Fibroblast of skin of right biceps (primary cell): Measurements from ENCODE around the gene POLR2J3.
"Not testable (repeated sequence)": the region's sequence is repeated elsewhere in the genome, so short reads cannot be mapped to it uniquely, and the experiment has no call there.

Source experiments
- DNase-seq: peaks from one replicate; pipeline ENCODE4 v3.0.0-alpha.2; 2013

POLR2J3 gene

GRCh38 chr7:102581722-102582121, 9.3 kb upstream of the POLR2J3 start:
- DNase-seq, result not testable (repeated sequence)

DNA sequence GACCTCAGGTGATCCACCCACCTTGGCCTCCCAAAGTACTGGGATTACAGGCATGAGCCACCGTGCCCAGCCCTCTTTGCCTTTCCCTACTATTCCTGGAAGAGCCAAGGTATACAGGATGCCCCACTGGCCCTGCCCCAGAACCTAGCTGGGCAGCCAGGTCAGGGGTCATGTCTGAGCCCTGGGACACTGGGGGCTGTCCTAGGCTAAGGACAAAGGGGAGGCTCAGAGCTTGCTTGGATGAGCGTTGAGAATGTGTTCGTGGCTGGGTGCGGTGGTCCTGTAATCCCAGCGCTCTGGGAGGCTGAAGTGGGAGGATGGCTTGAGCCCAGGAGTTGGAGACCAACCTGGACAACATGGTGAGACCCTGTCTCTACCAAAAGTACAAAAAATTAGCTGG, 6.1 kb upstream of the POLR2J3 start:
- not testable (repeated sequence) for DNase-seq

- DNase-seq, result not testable (repeated sequence)
Measured at GRCh38 chr7:102577315-102578240, 5.2 kb upstream of the POLR2J3 start.

- not testable (repeated sequence) for DNase-seq
Measured at GRCh38 chr7:102576363-102576762, 4.0 kb upstream of the POLR2J3 start.

- DNase-seq, result not testable (repeated sequence)
Measured at GRCh38 chr7:102574607-102575006, 2.2 kb upstream of the POLR2J3 start.

DNA sequence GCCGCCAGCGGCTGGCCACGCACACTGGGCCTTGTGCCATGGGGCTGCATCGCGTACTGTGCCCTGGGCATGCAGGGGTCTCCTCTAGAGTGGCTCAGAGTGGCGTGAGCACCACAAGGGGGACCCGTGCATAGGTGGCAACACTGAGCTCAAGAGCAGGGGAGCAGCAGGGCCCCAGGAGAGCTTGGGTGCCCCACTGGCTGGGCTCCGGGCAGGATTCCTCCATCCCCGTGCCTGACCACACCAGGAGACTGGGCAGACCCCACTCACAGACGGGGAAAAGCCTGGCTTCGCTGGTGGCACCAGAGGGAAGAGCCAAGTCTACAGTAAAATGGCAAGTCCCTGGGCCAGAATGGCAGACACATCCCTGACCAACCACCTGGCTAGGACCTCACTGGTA, 3.8 kb downstream of the POLR2J3 start:
- not testable (repeated sequence) for DNase-seq

- not testable (repeated sequence) for DNase-seq
Measured at GRCh38 chr7:102550808-102551422, 21.5 kb downstream of the POLR2J3 start, which contains the start of gene SPDYE2. SPDYE2 (plus strand) TSS chr7:102551226; CDS start chr7:102553256, 2,030 bp downstream.

- DNase-seq, result not testable (repeated sequence)
Measured at GRCh38 chr7:102546353-102546752, 26.0 kb downstream of the POLR2J3 start.

- DNase-seq, result not testable (repeated sequence)
Measured at GRCh38 chr7:102545288-102545687, 27.1 kb downstream of the POLR2J3 start.

- not testable (repeated sequence) for DNase-seq
Measured at GRCh38 chr7:102544372-102544771, 28.0 kb downstream of the POLR2J3 start.

- not testable (repeated sequence) for DNase-seq
Measured at GRCh38 chr7:102543596-102543995, 28.8 kb downstream of the POLR2J3 start, which contains the start of gene UPK3BL2. UPK3BL2 (minus strand) TSS chr7:102543696; CDS start chr7:102543636, 60 bp downstream.

GRCh38 chr7:102542771-102543170, 29.6 kb downstream of the POLR2J3 start:
- DNase-seq, result not testable (repeated sequence)

- not testable (repeated sequence) for DNase-seq
Measured at GRCh38 chr7:102542083-102542482, 30.3 kb downstream of the POLR2J3 start.

DNA sequence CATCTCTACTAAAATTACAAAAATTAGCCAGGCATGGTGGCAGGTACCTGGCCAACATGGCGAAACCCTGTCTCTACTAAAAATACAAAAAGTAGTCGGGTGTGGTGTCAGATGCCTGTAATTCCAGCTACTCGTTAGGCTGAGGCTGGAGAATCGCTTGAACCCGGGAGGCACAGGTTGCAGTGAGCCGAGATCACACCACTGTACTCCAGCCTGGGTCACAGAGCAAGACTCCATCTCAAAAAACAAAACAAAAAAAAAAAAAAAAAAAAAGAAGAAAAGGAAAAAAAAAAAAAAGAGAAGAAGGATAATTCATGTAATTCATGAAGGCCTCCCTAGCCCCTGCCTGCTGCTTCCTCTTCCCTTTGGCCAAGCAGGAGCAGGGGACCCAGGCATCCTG, 31.8 kb downstream of the POLR2J3 start:
- DNase-seq, result not testable (repeated sequence)

- not testable (repeated sequence) for DNase-seq
Measured at GRCh38 chr7:102535062-102535615, 37.2 kb downstream of the POLR2J3 start.

DNA sequence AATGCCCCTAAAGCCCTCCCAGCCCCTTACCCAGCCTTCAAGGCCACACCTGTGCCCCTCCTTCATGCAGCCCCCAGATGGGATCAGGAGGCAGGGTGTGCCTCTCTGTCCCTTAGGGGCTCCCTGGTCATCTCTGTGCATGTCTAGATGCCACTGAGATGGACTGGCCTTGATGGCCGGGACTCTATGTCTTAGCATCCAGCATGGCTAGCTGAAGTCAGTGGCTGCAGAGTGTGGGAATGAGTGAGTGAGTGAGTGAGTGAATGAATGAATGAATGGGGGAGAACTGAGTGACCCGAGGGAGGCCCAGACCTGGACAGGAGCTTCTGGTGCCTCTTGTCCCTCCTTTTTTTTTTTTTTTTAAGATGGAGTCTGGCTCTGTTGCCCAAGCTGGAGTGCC, 40.3 kb downstream of the POLR2J3 start:
- DNase-seq, result not testable (repeated sequence)

DNA sequence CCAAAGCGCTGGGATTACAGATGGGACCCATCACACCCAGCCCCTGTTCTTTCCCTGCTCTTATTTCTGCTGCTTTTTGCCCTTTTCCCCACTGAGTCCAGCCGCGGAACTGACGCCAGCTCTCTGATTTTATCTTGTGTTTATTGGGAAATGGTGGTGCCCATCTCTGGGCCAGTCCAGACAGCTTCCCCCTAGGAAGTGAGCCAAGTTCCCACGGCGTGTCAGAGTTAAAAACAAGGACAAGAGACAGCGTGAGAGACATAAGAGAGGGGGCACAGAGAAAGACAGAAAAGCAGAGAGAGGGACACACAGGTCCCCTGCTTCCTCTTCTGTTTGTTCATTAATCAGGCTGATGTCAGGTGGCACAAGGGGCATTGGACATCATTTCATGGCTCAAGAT, 40.8 kb downstream of the POLR2J3 start:
- not testable (repeated sequence) for DNase-seq

- DNase-seq, result not testable (repeated sequence)
Measured at GRCh38 chr7:102527822-102528793, 44.3 kb downstream of the POLR2J3 start.

DNA sequence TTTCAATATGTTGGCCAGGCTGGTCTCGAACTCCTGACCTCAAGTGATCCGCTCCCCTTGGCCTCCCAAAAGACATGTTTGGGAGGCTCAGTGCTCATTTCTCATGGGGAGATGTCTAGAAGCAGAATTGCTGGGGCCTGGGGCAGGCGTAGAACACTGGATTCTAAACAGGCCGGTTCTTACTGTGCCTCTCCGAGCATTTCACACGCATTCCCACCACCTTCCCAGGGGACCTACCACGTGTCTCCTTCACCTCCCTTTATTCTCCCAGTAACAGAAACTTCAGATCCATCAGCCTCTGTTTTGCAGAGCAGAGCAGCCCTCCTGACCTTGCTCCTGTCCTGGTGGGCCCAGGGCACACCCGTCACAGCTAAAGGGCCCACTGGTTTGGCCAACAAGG, 45.2 kb downstream of the POLR2J3 start:
- DNase-seq, result not testable (repeated sequence)

- not testable (repeated sequence) for DNase-seq
Measured at GRCh38 chr7:102524803-102525202, 47.6 kb downstream of the POLR2J3 start.

GRCh38 chr7:102520797-102521196, 51.6 kb downstream of the POLR2J3 start:
- DNase-seq, result not testable (repeated sequence)
